GM20431 (cell line): ENCODE data around the gene TMX1.

Source experiments
- in situ Hi-C: fragments of 300-500 bp; cut with MseI, MboI; formaldehyde crosslinking; loops from one replicate; pipeline ENCODE4 v1.15.0; 2020; ENCODE audit warnings: low sequenced_read_pairs; ENCODE audit not compliant: unreplicated experiment

TMX1 gene

GRCh38 chr14:51289169-51289568 lies 49.1 kb downstream of the TMX1 start:
- in situ Hi-C loops, result no loop called here

GRCh38 chr14:51290132-51290531 lies 50.1 kb downstream of the TMX1 start:
- in situ Hi-C loops, result no loop called here

- in situ Hi-C loops, result no loop called here
These were observed 51.0 kb downstream of the TMX1 start for GRCh38 chr14:51291016-51291415.

GRCh38 chr14:51293149-51293911 lies 53.3 kb downstream of the TMX1 start:
- in situ Hi-C loops, result no loop called here

GRCh38 chr14:51293912-51294389 lies 53.9 kb downstream of the TMX1 start:
- in situ Hi-C loops, result no loop called here

GRCh38 chr14:51294951-51295525 lies 55.0 kb downstream of the TMX1 start:
- in situ Hi-C loops, result no loop called here

GRCh38 chr14:51295646-51296263 lies 55.7 kb downstream of the TMX1 start:
- in situ Hi-C loops, result no loop called here

GRCh38 chr14:51297066-51297465 lies 57.0 kb downstream of the TMX1 start:
- in situ Hi-C loops, result no loop called here

GRCh38 chr14:51298895-51299294 lies 58.8 kb downstream of the TMX1 start:
- in situ Hi-C loops, result no loop called here

GRCh38 chr14:51302295-51303030 lies 62.4 kb downstream of the TMX1 start:
- in situ Hi-C loops, result no loop called here

- in situ Hi-C loops, result no loop called here
These were observed 64.4 kb downstream of the TMX1 start for GRCh38 chr14:51304438-51304837.

- in situ Hi-C loops, result no loop called here
These were observed 64.9 kb downstream of the TMX1 start for GRCh38 chr14:51304941-51305340.

GRCh38 chr14:51305751-51306150 lies 65.7 kb downstream of the TMX1 start:
- in situ Hi-C loops, result no loop called here
